ENCODE results near the gene KRT6B.

The KRT6B gene

DNA sequence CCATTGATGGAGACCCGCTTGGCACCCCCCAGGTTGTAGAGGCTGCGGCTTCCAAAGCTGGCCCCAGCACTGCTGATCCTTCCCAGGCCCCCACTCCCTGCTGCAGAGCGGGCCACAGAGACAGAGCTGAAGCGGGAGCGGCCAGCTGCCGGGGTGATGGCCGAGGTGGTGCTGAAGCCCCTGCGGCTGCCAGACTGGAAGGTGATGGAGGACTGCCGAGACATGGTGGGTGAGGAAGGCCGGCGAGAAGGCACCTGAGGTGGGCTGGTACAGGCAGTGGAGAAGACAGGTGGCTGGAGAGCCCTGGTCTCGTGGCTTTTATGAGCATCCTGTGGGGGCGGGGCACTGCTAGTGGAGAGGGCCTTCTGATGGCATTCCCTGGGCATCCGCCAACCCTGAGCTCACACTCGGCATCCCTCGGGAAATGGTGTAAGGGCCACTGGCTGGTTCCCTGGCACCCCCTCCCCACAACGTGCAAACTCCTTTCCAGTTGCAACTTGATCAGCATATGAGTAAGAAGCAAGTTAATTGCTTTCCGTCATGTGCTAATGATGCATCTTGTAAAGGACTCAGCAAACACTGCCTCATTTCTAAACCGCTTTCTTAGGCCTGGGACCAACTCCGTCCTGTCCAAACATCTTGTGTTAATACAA, 17.7 kb downstream of the KRT6B start, which contains the start of gene KRT75 (continued):
- peak; percentile 75; the same call in 1 of the 2 replicates for TF ChIP-seq ZNF600 (tag by site-specific recombination; IDR thresholded peaks at IDR 0.05)
- TF ChIP-seq ZBTB21 (tag by site-specific recombination; IDR thresholded peaks at IDR 0.05): peak; percentile 72
- 0 out of 2 replicates have a peak, but pooled peaks have one; percentile 26 for TF ChIP-seq SP3 (tag by site-specific recombination; IDR thresholded peaks at IDR 0.05)
- TF ChIP-seq, protein P1, sequence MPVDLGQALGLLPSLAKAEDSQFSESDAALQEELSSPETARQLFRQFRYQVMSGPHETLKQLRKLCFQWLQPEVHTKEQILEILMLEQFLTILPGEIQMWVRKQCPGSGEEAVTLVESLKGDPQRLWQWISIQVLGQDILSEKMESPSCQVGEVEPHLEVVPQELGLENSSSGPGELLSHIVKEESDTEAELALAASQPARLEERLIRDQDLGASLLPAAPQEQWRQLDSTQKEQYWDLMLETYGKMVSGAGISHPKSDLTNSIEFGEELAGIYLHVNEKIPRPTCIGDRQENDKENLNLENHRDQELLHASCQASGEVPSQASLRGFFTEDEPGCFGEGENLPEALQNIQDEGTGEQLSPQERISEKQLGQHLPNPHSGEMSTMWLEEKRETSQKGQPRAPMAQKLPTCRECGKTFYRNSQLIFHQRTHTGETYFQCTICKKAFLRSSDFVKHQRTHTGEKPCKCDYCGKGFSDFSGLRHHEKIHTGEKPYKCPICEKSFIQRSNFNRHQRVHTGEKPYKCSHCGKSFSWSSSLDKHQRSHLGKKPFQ (tag by site-specific recombination; IDR thresholded peaks at IDR 0.05): no peak
- TF ChIP-seq SCRT2 (tag by site-specific recombination; IDR thresholded peaks at IDR 0.05): peak; percentile 30; the same call in 1 of the 2 replicates
- TF ChIP-seq ZNF211 (tag by site-specific recombination; IDR thresholded peaks at IDR 0.05; ENCODE audit: low read depth): no peak
- TF ChIP-seq ZBTB48 (tag by site-specific recombination; IDR thresholded peaks at IDR 0.05): peak; percentile 71
- TF ChIP-seq PBX3 (CRISPR knock-in tag; IDR thresholded peaks at IDR 0.05): no peak
- no peak for TF ChIP-seq REST (tag by site-specific recombination; IDR thresholded peaks at IDR 0.05)
- TF ChIP-seq KLF8 (tag by site-specific recombination; IDR thresholded peaks at IDR 0.05): 0 out of 2 replicates have a peak, but pooled peaks have one; percentile 55
- no peak for TF ChIP-seq HOXD13 (CRISPR knock-in tag; IDR thresholded peaks at IDR 0.05; ENCODE audit: borderline replicate concordance)
- peak; percentile 69; the same call in 1 of the 2 replicates for TF ChIP-seq ZNF10 (tag by site-specific recombination; IDR thresholded peaks at IDR 0.05)

GRCh38 chr12:52433501-52434080, 18.4 kb downstream of the KRT6B start:
- no peaks in the 10 kb centered on the region for H3K9me3 ChIP-seq (ENCODE audit: control insufficient read depth, insufficient read depth, low read depth, low read length)
- no peaks in the 10 kb centered on the region for H3K36me3 ChIP-seq (ENCODE audit: control insufficient read depth in 2 of 2, insufficient read depth in 1 of 2, low read length in 2 of 2)
- no peak overlapping the region for H3K27ac ChIP-seq (ENCODE audit: extremely low read depth, low read depth, low read length)
- ChIA-PET POLR2A (no interaction called here), CTCF (interaction anchor here (1.1 to 1.2 kb wide), 2 partner anchors 73 to 290 kb away, joined by 3 to 5 read pairs; no protein-coding TSS in a partner anchor)
- no peak overlapping the region for H3K4me3 ChIP-seq (ENCODE audit: low read depth, low read length)
- H3K4me1 ChIP-seq (ENCODE audit: control insufficient read depth, insufficient read depth, low read length): no peaks in the 10 kb centered on the region
- TF ChIP-seq ZNF621 (tag by site-specific recombination; IDR thresholded peaks at IDR 0.05) (no peak), OVOL3 (tag by site-specific recombination; IDR thresholded peaks at IDR 0.05) (no peak), ZIC2 (tag by site-specific recombination; IDR thresholded peaks at IDR 0.05) (no peak), ZNF175 (tag by site-specific recombination; IDR thresholded peaks at IDR 0.05) (no peak), ZBTB21 (tag by site-specific recombination; IDR thresholded peaks at IDR 0.05) (no peak), ZNF623 (tag by site-specific recombination; IDR thresholded peaks at IDR 0.05) (no peak), ZNF600 (tag by site-specific recombination; IDR thresholded peaks at IDR 0.05) (no peak), ZNF19 (tag by site-specific recombination; IDR thresholded peaks at IDR 0.05; ENCODE audit: low read depth) (no peak), ZNF10 (tag by site-specific recombination; IDR thresholded peaks at IDR 0.05) (no peak), ZNF148 (tag by site-specific recombination; IDR thresholded peaks at IDR 0.05; ENCODE audit: borderline replicate concordance) (no peak), ZNF362 (tag by site-specific recombination; IDR thresholded peaks at IDR 0.05) (no peak), ZNF335 (tag by site-specific recombination; conservative IDR thresholded peaks at IDR 0.05) (no peak), ATF2 (tag by site-specific recombination; IDR thresholded peaks at IDR 0.05; ENCODE audit: low read depth) (no peak), ZNF174 (tag by site-specific recombination; IDR thresholded peaks at IDR 0.05) (no peak)

Measured in HEK293 (cell line).